Measurements from ENCODE around the gene MAP3K21. TPM values are rescaled to one million over a fixed set of nuclear protein-coding genes. Genes with fewer than 3 reads are reported as not detected.

MAP3K21 gene
- total and polyA plus RNA-seq, 7 donors = 0.04 to 0.49 (median 0.13) TPM

DNA sequence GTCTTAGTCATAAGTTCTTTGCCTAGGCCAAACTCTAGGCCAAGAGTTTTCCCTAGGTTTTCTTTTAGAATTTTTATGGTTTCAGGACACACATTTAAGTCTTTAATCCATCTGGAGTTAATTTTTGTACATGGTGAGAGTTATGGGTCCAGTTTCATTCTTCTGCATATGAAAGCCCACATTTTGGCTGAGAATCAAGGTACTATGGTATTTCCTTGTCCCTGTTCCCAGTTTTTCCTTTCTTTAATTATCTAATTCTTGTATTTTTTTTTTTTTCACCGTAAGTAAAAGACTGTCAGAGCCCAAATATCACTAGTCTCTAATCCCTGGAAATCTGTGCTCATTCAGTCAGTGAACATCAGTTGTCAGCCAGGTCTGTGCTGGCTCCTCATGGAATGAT lies 105.4 kb downstream of the MAP3K21 start:
- 5 to 33% (median 10%) methylated on average over 1 of the region's 1 CpG for WGBS, 3 donors
- TF ChIP-seq, protein P1, sequence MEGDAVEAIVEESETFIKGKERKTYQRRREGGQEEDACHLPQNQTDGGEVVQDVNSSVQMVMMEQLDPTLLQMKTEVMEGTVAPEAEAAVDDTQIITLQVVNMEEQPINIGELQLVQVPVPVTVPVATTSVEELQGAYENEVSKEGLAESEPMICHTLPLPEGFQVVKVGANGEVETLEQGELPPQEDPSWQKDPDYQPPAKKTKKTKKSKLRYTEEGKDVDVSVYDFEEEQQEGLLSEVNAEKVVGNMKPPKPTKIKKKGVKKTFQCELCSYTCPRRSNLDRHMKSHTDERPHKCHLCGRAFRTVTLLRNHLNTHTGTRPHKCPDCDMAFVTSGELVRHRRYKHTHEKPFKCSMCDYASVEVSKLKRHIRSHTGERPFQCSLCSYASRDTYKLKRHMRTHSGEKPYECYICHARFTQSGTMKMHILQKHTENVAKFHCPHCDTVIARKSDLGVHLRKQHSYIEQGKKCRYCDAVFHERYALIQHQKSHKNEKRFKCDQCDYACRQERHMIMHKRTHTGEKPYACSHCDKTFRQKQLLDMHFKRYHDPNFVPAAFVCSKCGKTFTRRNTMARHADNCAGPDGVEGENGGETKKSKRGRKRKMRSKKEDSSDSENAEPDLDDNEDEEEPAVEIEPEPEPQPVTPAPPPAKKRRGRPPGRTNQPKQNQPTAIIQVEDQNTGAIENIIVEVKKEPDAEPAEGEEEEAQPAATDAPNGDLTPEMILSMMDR (IDR thresholded peaks at IDR 0.05) = no peak
- Histone ChIP-seq H3K4me3 (no peak overlapping the region), H3K4me1 (no peaks in the 10 kb centered on the region), H3K27ac (no peak overlapping the region), H3K9me3 (no peaks in the 10 kb centered on the region), H3K36me3 (ENCODE audit: insufficient read depth in 1 of 2, low read depth in 1 of 2) (no peaks in the 10 kb centered on the region), H3K27me3 (ENCODE audit: insufficient read depth in 3 of 3, low read length in 2 of 3) (no peaks in the 10 kb centered on the region)
- DNase-seq (no peak), ATAC-seq (no peak)
- intact Hi-C loops (cut with DNase I) = no loop called here

- no peaks in the 10 kb centered on the region for H3K27me3 ChIP-seq (ENCODE audit: insufficient read depth in 3 of 3, low read length in 2 of 3)
- H3K36me3 ChIP-seq (ENCODE audit: insufficient read depth in 1 of 2, low read depth in 1 of 2) = no peaks in the 10 kb centered on the region
- no peak overlapping the region for H3K27ac ChIP-seq
- no peak for DNase-seq
- TF ChIP-seq, protein P1 (IDR thresholded peaks at IDR 0.05) = no peak
- intact Hi-C loops (cut with DNase I) = no loop called here
- no peaks in the 10 kb centered on the region for H3K9me3 ChIP-seq
- 42 to 45% (median 43%) methylated on average over 4 of the region's 4 CpGs for WGBS, 3 donors
- no peaks in the 10 kb centered on the region for H3K4me1 ChIP-seq
- H3K4me3 ChIP-seq = no peak overlapping the region
- no peak for ATAC-seq
These were observed 106.1 kb downstream of the MAP3K21 start for GRCh38 chr1:233433436-233434210.

Other genes starting within 250 kb of the MAP3K21 start
- 1 to 10 TPM in 1 of 4 donors, under 1 TPM in 3; 0.22 to 1.1 (median 0.68) TPM for gene PCNX2, start 32.0 kb upstream of the MAP3K21 start, total RNA-seq
- gene PCNX2, start 32.0 kb upstream of the MAP3K21 start, polyA plus RNA-seq = under 1 TPM; 0.16 to 0.82 (median 0.21) TPM

All from psoas muscle (tissue), 8 donors.